Uterus (tissue), 2 donors: ENCODE measurements around the gene SNX19.

Experiments used
- POLR2A ChIP-seq, 2 donors: fragments of 450-650 bp; IDR thresholded peaks; one replicate each; pipeline ENCODE4 v1.6.1; 2016; ENCODE audit warnings: antibody characterized with exemption in 2 of 2, mild to moderate bottlenecking in 1 of 2, moderate library complexity in 1 of 2
- TF ChIP-seq, protein P1 (sequence below), 4 experiments: fragments of 200-600 bp in 2 of 4; fragments of 450-650 bp in 2 of 4; sonication (generic) in 2 of 4; IDR thresholded peaks; one replicate each; pipeline ENCODE4 v1.5.1; 2016 to 2019; ENCODE audit warnings: antibody characterized with exemption in 4 of 4, mild to moderate bottlenecking in 2 of 4, moderate library complexity in 1 of 4

DNA sequence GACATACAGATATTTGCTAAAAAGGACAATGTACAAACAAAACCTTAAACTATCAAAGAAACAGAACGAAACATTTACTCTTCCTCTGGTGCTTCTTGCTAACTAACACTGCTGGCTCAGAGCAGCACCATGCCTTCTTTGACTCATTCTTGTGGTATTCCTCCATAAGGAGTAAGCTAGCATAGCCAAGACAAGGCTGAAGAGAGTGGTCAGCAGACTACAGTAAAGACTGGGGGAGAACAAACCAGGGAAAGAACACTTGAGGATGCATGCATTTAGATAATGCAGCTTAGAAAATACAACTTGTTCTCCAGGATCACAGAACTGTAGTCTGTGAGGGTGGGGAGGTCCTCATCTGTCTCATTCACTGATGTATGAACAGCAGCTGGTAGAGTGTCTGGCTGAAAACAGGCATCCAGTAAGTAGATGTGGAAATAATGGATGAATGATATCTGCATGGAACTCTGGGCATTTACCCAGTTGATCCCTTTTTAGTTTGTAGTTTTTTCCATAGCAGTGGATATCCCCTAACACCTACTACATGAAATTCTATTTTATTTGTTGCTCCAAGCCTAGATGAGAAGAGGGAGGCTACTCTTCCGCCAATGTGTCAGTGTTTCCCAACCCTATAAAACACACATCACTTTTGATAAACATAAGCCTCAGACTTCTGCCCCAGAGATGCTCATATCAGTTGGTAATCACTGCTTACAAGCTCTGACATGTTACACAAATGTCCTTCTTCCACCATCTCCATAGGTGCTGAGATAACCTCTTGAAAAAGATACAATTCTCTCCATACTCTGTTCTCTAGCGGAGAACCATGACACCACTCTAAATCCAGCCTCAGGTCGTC is 7.3 kb downstream of the SNX19 start:
- no peak for TF ChIP-seq POLR2A (IDR thresholded peaks at IDR 0.05)
- TF ChIP-seq, protein P1, sequence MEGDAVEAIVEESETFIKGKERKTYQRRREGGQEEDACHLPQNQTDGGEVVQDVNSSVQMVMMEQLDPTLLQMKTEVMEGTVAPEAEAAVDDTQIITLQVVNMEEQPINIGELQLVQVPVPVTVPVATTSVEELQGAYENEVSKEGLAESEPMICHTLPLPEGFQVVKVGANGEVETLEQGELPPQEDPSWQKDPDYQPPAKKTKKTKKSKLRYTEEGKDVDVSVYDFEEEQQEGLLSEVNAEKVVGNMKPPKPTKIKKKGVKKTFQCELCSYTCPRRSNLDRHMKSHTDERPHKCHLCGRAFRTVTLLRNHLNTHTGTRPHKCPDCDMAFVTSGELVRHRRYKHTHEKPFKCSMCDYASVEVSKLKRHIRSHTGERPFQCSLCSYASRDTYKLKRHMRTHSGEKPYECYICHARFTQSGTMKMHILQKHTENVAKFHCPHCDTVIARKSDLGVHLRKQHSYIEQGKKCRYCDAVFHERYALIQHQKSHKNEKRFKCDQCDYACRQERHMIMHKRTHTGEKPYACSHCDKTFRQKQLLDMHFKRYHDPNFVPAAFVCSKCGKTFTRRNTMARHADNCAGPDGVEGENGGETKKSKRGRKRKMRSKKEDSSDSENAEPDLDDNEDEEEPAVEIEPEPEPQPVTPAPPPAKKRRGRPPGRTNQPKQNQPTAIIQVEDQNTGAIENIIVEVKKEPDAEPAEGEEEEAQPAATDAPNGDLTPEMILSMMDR (IDR thresholded peaks at IDR 0.05): no peak
